IPS-NIHi7 (cell line): Measurements from ENCODE around the gene ZNF117.
"Not testable (repeated sequence)": the region's sequence is repeated elsewhere in the genome, so short reads cannot be mapped to it uniquely, and the experiment has no call there.

Experiments
- DNase-seq: peaks from one replicate; pipeline ENCODE4 v3.0.0; 2012; ENCODE audit warnings: mixed read lengths; ENCODE audit errors: extremely low spot score

ZNF117 gene

GRCh38 chr7:64990936-64991335 lies at the start of gene ZNF117:
TSS of gene ZNF117 (minus strand) at chr7:64991036.
- DNase-seq: no peak

- peak; percentile 11 for DNase-seq
Measured at GRCh38 chr7:65038767-65039166, 47.9 kb upstream of the ZNF117 start.

GRCh38 chr7:65037740-65038688 lies 47.2 kb upstream of the ZNF117 start:
- DNase-seq: peak; percentile 89

GRCh38 chr7:65036526-65036925 lies 45.7 kb upstream of the ZNF117 start:
- DNase-seq: not testable (repeated sequence)

GRCh38 chr7:65035469-65035868 lies 44.6 kb upstream of the ZNF117 start:
- not testable (repeated sequence) for DNase-seq

GRCh38 chr7:65034120-65034782 lies 43.4 kb upstream of the ZNF117 start:
- not testable (repeated sequence) for DNase-seq

GRCh38 chr7:65033391-65033790 lies 42.6 kb upstream of the ZNF117 start:
- DNase-seq: not testable (repeated sequence)

GRCh38 chr7:65025023-65025422 lies 34.2 kb upstream of the ZNF117 start:
- DNase-seq: not testable (repeated sequence)

- DNase-seq: not testable (repeated sequence)
Measured at GRCh38 chr7:65020978-65021377, 30.1 kb upstream of the ZNF117 start.

GRCh38 chr7:65009881-65010280 lies 19.0 kb upstream of the ZNF117 start:
- DNase-seq: not testable (repeated sequence)

GRCh38 chr7:65009394-65009793 lies 18.6 kb upstream of the ZNF117 start:
- not testable (repeated sequence) for DNase-seq

- DNase-seq: not testable (repeated sequence)
Measured at GRCh38 chr7:65007036-65007435, 16.2 kb upstream of the ZNF117 start.

- DNase-seq: peak; percentile 95
Measured at GRCh38 chr7:65006094-65006992, 15.5 kb upstream of the ZNF117 start, which contains the start of gene ERV3-1. TSS of gene ERV3-1 (minus strand) at chr7:65006687. CDS start at chr7:64993026, 13,661 bp downstream.

- no peak for DNase-seq
Measured at GRCh38 chr7:65004575-65004974, 13.7 kb upstream of the ZNF117 start.

GRCh38 chr7:65002972-65003585 lies 12.2 kb upstream of the ZNF117 start:
- DNase-seq: no peak

GRCh38 chr7:65001291-65001814 lies 10.5 kb upstream of the ZNF117 start:
- no peak for DNase-seq

- no peak for DNase-seq
Measured at GRCh38 chr7:64999165-65000004, 8.5 kb upstream of the ZNF117 start.

- DNase-seq: no peak
Measured at GRCh38 chr7:64998865-64999164, 8.0 kb upstream of the ZNF117 start.

GRCh38 chr7:64997927-64998391 lies 7.1 kb upstream of the ZNF117 start:
- peak; percentile 38 for DNase-seq
